Subcutaneous adipose tissue (tissue), 4 donors: ENCODE measurements around the gene MAP3K5. TPM values are rescaled to one million over a fixed set of nuclear protein-coding genes. Genes with fewer than 3 reads are reported as not detected.

Experiments
- CTCF ChIP-seq: fragments of 450-650 bp; IDR thresholded peaks from one replicate; pipeline ENCODE4 v1.5.1; 2016; ENCODE audit warnings: low read depth, mild to moderate bottlenecking, control low read depth, antibody characterized with exemption, moderate library complexity
- small RNA-seq: library from RNA; depleted of rRNA; stranded (forward); fragments of <200 nt; gene quantifications from one replicate; pipeline ENCODE3, GENCODE V24; 2016
- total RNA-seq, 4 donors: library from RNA; depleted of rRNA; stranded (reverse); fragments of >200 nt; gene quantifications; one replicate each; pipeline ENCODE4 v1.1.0, GENCODE V29; 2016

Gene MAP3K5
- total RNA-seq, 4 donors from 2014 or later: 20.9 to 44.0 (median 37.1) TPM

DNA sequence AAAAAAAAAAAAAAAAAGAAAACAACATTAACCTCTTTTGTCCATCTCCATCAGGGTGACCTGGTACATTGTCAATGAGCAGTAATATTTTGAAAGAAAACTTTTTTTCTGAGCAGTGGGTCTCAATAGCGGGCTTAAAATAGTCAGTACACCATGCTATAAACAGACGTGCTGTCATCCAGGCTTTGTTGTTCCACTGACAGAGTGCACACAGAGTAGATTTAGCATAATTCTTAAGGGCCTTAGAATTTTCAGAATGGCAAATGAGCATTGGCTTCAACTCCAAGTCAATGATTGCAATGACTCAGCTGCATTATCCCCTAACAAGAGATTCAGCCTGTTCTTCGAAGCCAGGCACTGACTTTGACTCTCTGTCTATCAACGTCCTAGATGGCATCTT, 277.7 kb downstream of the MAP3K5 start:
- TF ChIP-seq CTCF: no peak

DNA sequence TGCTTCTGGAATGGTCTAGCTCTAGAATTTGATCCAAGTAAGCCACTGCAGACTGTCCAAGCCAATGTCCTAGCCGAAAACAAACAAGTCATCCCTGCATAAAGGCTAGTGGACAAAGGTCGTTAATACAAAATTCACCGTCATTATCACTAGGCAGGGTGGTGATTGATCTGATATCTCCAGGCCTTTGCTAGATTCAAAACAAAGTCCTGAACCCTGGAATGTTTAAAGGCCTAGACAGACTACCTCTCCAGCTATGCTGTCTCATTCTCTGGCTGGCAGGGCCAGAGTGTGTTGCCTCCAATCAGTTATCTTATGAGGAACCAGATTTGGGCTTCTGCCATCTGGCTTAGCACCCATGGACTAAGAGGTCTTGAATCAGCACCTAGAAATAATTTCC, 280.4 kb downstream of the MAP3K5 start:
- TF ChIP-seq CTCF: no peak

GRCh38 chr6:136511397-136511796, 280.9 kb downstream of the MAP3K5 start:
- no peak for TF ChIP-seq CTCF

DNA sequence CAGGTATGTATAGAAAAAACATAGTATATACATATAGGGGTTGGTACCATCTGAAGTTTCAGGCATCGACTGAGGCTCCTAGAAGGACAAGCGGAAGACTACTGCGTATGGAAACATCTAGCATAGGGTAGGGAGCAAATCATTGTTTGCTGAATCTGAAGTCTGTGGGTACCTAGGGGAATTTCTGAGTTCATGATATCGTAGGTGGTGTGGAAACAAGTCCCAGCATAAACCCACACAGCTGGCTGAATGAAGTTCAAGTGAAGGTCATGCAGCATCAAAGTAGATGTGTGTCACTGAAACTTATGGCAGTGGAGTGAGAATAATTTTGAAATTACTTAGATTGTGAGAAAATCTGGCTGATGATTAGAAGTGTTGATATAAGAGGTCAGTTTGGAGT, 281.5 kb downstream of the MAP3K5 start:
- TF ChIP-seq CTCF: no peak

- no peak for TF ChIP-seq CTCF
These were observed 282.0 kb downstream of the MAP3K5 start for GRCh38 chr6:136510299-136510698.

DNA sequence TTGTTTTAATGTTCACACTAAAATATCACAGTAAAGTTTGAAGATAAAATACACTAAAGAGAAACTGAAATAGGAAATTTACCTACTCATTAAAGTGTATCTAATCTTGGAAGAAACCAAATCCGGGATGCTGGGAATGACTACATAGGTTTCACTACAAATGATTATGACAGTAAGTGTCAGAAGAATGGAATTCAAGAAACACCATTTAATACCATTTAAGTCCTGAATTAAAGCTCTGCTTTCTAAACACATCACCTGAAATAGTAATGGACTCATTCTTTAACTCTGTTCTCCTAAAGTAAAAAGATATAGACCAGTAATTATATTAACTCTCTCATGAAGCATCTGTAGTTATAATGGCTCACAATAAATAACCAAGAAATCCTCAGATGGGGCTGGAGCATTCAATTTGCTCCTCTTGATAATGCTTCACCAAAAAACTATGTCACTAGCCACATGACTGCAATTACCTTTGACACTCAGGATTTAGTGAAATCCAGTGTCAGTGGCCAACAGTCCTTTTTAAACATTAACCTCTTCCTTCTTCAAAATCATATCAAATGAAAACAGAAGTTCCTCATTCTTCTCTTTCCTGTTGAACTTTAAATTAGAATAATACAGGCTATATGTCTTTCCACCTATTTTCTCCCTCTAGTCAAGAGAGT, 283.4 kb downstream of the MAP3K5 start:
- TF ChIP-seq CTCF: no peak

Small RNA genes within 50 kb of the gene (small RNA-seq; reads per million reads assigned to genes)
- gene RNA5SP219: not detected

Other genes with a start within 250 kb of the MAP3K5 start
- gene MAP7, start 242.1 kb downstream of the MAP3K5 start, total RNA-seq: 1 to 10 TPM; 4.6 to 9.7 (median 6.0) TPM
- 1 to 10 TPM; 5.1 to 9.2 (median 8.7) TPM for gene PEX7, start 30.1 kb upstream of the MAP3K5 start, total RNA-seq
- gene SLC35D3, start 129.8 kb upstream of the MAP3K5 start, total RNA-seq: not detected